ENCODE results near the gene FA2H. TPM values are rescaled to one million over a fixed set of nuclear protein-coding genes. Genes with fewer than 3 reads are reported as not detected.

FA2H gene
- total and polyA plus RNA-seq, 2 of the 13 experiments (the other 11 are each of a cell fraction or from before 2014, with no cell fraction given): 0.20 TPM; not detected in 1

- peak in 1 of 2 experiments; percentile 28; a peak in 1 of 4 replicates for TF ChIP-seq REST (IDR thresholded peaks at IDR 0.05; ENCODE audit: borderline replicate concordance in 1 of 2, low read depth in 1 of 2, low read length in 2 of 2)
- no peak for TF ChIP-seq ZNF180 (CRISPR knock-in tag; IDR thresholded peaks at IDR 0.05; ENCODE audit: borderline replicate concordance, low read depth)
- no peak for TF ChIP-seq ZNF446 (CRISPR knock-in tag; IDR thresholded peaks at IDR 0.05)
- no peak; the same call in 1 of the 2 replicates for TF ChIP-seq SIN3B (IDR thresholded peaks at IDR 0.05; ENCODE audit: low read length)
- no peak for TF ChIP-seq AKAP8 (CRISPR knock-in tag; IDR thresholded peaks at IDR 0.05)
- TF ChIP-seq ZSCAN5A (CRISPR knock-in tag; IDR thresholded peaks at IDR 0.05; ENCODE audit: borderline replicate concordance): no peak
- no peak for TF ChIP-seq PCBP1 (IDR thresholded peaks at IDR 0.05; ENCODE audit: borderline replicate concordance, low read depth, low read length)
- TF ChIP-seq RBAK (CRISPR knock-in tag; IDR thresholded peaks at IDR 0.05): no peak
- no peak for TF ChIP-seq CEBPZ (IDR thresholded peaks at IDR 0.05; ENCODE audit: low read length)
- TF ChIP-seq ZBTB37 (CRISPR knock-in tag; IDR thresholded peaks at IDR 0.05): no peak
- no peak for TF ChIP-seq PHF20 (CRISPR knock-in tag; IDR thresholded peaks at IDR 0.05)
- no peak for TF ChIP-seq ZNF253 (CRISPR knock-in tag; IDR thresholded peaks at IDR 0.05; ENCODE audit: borderline replicate concordance)
- no peak for TF ChIP-seq MAF1 (CRISPR knock-in tag; IDR thresholded peaks at IDR 0.05; ENCODE audit: borderline replicate concordance)
- no peak for TF ChIP-seq ZNF569 (CRISPR knock-in tag; IDR thresholded peaks at IDR 0.05; ENCODE audit: borderline replicate concordance)
- no peak for TF ChIP-seq STAG1 (CRISPR knock-in tag; IDR thresholded peaks at IDR 0.05)
- 0 out of 2 replicates have a peak, but pooled peaks have one; percentile 17 for TF ChIP-seq MNT (IDR thresholded peaks at IDR 0.05)
These were observed 78.9 kb downstream of the FA2H start (continued) for GRCh38 chr16:74695450-74696422.
